ENCODE results near the gene MCC. TPM values are rescaled to one million over a fixed set of nuclear protein-coding genes. Genes with fewer than 3 reads are reported as not detected.

The MCC gene
- total RNA-seq, 1 experiment from 2014 or later = 0.60 TPM

DNA sequence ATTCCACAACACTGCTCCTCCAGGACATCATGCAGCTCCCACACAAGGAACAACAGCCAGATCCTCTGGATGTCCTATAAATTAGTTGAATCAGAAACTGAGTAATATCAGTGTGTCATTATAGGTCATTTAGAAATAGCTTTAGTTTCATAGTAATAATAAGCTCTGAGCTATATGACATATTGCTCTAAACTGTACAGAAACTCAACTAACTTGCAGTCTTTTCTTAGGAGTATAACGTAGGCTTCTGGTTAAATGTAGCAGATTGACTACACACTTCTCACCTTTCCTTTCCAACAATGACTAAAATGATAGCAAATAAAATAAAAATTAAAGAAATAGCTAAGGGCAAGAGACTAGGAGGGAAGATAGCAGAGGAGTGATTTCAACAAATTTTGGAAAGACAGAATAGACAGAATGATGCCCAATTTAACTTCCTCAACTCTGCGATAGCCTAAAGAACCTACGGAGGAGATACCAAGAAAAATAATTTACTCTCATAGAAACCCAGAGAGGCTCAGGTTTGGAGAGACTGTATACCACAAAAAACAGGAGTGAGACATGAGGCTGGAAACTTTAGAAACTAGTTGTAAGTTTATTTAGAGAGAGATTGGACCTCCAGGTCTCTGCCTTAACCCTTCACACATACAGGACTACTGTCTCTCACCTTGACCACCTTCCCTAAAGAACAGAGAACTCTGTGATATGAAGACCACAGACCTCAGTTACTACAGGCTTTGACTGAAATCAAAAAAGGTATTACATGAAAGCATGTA, 247.1 kb downstream of the MCC start:
- DNase-seq (ENCODE audit: low spot score) = no peak
- H3K36me3 ChIP-seq (ENCODE audit: insufficient read depth, low read length, poor library complexity, severe bottlenecking) = no peaks in the 10 kb centered on the region
- no peak overlapping the region for H3K27ac ChIP-seq (ENCODE audit: low read depth, low read length, poor library complexity, severe bottlenecking)
- H3K27me3 ChIP-seq (replicated peaks; ENCODE audit: insufficient read depth, low read depth, low read length, poor library complexity) = no peaks in the 10 kb centered on the region
- intact Hi-C loops (cut with micrococcal nuclease; ENCODE audit: unreplicated experiment) = no loop called here
- H3K4me3 ChIP-seq (ENCODE audit: low read depth, low read length, poor library complexity, severe bottlenecking) = no peak overlapping the region
- no peaks in the 10 kb centered on the region for H3K4me1 ChIP-seq (ENCODE audit: insufficient read depth, low read length, poor library complexity, severe bottlenecking)
- TF ChIP-seq, protein P1, sequence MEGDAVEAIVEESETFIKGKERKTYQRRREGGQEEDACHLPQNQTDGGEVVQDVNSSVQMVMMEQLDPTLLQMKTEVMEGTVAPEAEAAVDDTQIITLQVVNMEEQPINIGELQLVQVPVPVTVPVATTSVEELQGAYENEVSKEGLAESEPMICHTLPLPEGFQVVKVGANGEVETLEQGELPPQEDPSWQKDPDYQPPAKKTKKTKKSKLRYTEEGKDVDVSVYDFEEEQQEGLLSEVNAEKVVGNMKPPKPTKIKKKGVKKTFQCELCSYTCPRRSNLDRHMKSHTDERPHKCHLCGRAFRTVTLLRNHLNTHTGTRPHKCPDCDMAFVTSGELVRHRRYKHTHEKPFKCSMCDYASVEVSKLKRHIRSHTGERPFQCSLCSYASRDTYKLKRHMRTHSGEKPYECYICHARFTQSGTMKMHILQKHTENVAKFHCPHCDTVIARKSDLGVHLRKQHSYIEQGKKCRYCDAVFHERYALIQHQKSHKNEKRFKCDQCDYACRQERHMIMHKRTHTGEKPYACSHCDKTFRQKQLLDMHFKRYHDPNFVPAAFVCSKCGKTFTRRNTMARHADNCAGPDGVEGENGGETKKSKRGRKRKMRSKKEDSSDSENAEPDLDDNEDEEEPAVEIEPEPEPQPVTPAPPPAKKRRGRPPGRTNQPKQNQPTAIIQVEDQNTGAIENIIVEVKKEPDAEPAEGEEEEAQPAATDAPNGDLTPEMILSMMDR (conservative IDR thresholded peaks at IDR 0.05; ENCODE audit: low read depth, low read length) = no peak
- TF ChIP-seq EZH2 (IDR thresholded peaks at IDR 0.05; ENCODE audit: borderline replicate concordance, low read depth, low read length, poor library complexity, severe bottlenecking) = no peak
- H3K9me3 ChIP-seq (ENCODE audit: low read depth, low read length, poor library complexity, severe bottlenecking) = no peaks in the 10 kb centered on the region
- CTCF ChIA-PET = no interaction called here
- POLR2A ChIA-PET (ENCODE audit: low non-redundant PET) = no interaction called here
- no TSS peak for BruUV-seq (replicated peaks)

DNA sequence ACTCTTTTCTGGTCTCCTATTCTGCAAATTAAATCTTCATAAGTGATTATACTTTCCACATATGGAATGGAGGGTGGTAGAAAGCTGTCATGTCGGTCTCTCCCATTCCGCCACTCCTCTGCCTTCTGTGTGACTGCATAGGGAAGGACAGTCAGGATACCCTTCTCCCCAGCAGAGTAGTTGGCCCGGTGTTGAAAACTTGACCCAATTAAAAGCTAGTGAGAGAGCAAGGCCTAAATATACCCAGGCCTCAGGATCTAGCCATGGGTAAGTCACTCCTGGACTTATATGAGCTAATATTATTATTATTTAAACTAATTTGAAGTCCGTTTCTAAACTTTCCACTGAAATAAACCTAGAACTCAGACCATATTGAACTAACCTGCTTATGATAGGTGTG, 248.2 kb downstream of the MCC start:
- CTCF ChIA-PET = no interaction called here
- no peak for TF ChIP-seq EZH2 (IDR thresholded peaks at IDR 0.05; ENCODE audit: borderline replicate concordance, low read depth, low read length, poor library complexity, severe bottlenecking)
- TF ChIP-seq, protein P1 (conservative IDR thresholded peaks at IDR 0.05; ENCODE audit: low read depth, low read length) = no peak
- POLR2A ChIA-PET (ENCODE audit: low non-redundant PET) = no interaction called here
- no peak for DNase-seq (ENCODE audit: low spot score)
- Histone ChIP-seq H3K4me1 (ENCODE audit: insufficient read depth, low read length, poor library complexity, severe bottlenecking) (no peaks in the 10 kb centered on the region), H3K36me3 (ENCODE audit: insufficient read depth, low read length, poor library complexity, severe bottlenecking) (no peaks in the 10 kb centered on the region), H3K9me3 (ENCODE audit: low read depth, low read length, poor library complexity, severe bottlenecking) (no peaks in the 10 kb centered on the region), H3K27ac (ENCODE audit: low read depth, low read length, poor library complexity, severe bottlenecking) (no peak overlapping the region), H3K4me3 (ENCODE audit: low read depth, low read length, poor library complexity, severe bottlenecking) (no peak overlapping the region), H3K27me3 (replicated peaks; ENCODE audit: insufficient read depth, low read depth, low read length, poor library complexity) (no peaks in the 10 kb centered on the region)
- intact Hi-C loops (cut with micrococcal nuclease; ENCODE audit: unreplicated experiment) = no loop called here
- no TSS peak for BruUV-seq (replicated peaks)

DNA sequence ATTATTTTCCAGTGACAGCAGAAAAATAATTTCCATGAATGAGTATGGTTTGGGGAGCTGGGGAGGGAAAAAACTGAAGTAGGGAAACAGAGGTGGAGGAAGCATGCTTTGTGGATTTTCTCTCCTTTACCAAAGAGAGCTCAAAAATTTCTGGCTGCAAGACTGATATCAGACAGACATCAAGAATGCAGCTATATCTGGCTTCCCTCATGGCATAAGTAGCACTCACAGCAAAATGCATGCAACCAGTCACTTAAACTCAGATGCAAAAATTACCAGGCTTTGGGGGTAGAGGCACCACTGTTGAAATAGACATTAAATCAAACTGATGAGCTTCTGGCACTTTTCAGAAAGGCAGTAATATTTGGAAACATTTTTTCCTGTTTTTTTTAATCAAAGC, 250.4 kb downstream of the MCC start:
- intact Hi-C loops (cut with micrococcal nuclease; ENCODE audit: unreplicated experiment) = no loop called here
- BruUV-seq (replicated peaks) = no TSS peak
- Histone ChIP-seq H3K9me3 (ENCODE audit: low read depth, low read length, poor library complexity, severe bottlenecking) (no peaks in the 10 kb centered on the region), H3K27me3 (replicated peaks; ENCODE audit: insufficient read depth, low read depth, low read length, poor library complexity) (no peaks in the 10 kb centered on the region), H3K36me3 (ENCODE audit: insufficient read depth, low read length, poor library complexity, severe bottlenecking) (no peaks in the 10 kb centered on the region), H3K4me3 (ENCODE audit: low read depth, low read length, poor library complexity, severe bottlenecking) (no peak overlapping the region), H3K4me1 (ENCODE audit: insufficient read depth, low read length, poor library complexity, severe bottlenecking) (no peaks in the 10 kb centered on the region), H3K27ac (ENCODE audit: low read depth, low read length, poor library complexity, severe bottlenecking) (no peak overlapping the region)
- DNase-seq (ENCODE audit: low spot score) = no peak
- POLR2A ChIA-PET (ENCODE audit: low non-redundant PET) = no interaction called here
- CTCF ChIA-PET = no interaction called here
- TF ChIP-seq, protein P1 (conservative IDR thresholded peaks at IDR 0.05; ENCODE audit: low read depth, low read length) = no peak
- TF ChIP-seq EZH2 (IDR thresholded peaks at IDR 0.05; ENCODE audit: borderline replicate concordance, low read depth, low read length, poor library complexity, severe bottlenecking) = no peak

All from A673 (cell line).